HUES48 (cell line): ENCODE measurements around the gene FLNC.

Experiments
- H3K27ac ChIP-seq: one replicate; pipeline ENCODE4 v1.7.0; 2013; ENCODE audit warnings: low read depth, low read length, inconsistent platforms
- H3K27me3 ChIP-seq: 2 replicates; pipeline ENCODE4 v1.6.1; 2013; ENCODE audit warnings: mild to moderate bottlenecking, low read length; ENCODE audit not compliant: control insufficient read depth, insufficient read depth
- H3K36me3 ChIP-seq: 2 replicates; pipeline ENCODE4 v1.6.1; 2013; ENCODE audit warnings: low read length; ENCODE audit not compliant: control insufficient read depth, insufficient read depth
- H3K4me1 ChIP-seq: 2 replicates; pipeline ENCODE4 v1.6.1; 2013; ENCODE audit warnings: mild to moderate bottlenecking, low read length; ENCODE audit not compliant: control insufficient read depth, insufficient read depth
- H3K4me3 ChIP-seq: 2 replicates; pipeline ENCODE4 v1.5.1; 2013; ENCODE audit warnings: mild to moderate bottlenecking, low read depth, low read length
- H3K9ac ChIP-seq: 2 replicates; pipeline ENCODE4 v1.6.1; 2013; ENCODE audit warnings: mild to moderate bottlenecking, low read depth, low read length, moderate library complexity
- H3K9me3 ChIP-seq: 2 replicates; pipeline ENCODE4 v1.6.1; 2013; ENCODE audit warnings: low read length; ENCODE audit not compliant: control insufficient read depth, insufficient read depth

Gene FLNC

DNA sequence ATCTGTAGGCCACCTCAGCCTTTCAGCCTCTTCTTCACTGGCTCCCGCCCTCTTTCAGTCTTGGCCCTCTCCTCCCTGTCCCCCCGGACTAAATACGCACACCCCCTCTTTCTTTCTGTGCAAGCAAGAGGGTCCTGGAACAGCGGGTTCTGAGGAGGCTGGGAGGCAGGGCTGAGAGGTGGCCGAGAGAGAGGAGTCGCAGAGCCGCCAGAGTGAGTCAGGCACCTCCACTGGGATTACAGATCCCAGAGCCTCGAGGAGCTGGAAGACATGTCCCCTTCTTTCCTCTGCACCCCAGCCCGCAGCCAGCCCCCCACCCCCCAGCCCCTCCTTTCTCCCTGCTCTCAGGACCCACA is 38.3 kb upstream of the FLNC start:
- peaks cover 10% of the 10 kb centered on the region for H3K4me1 ChIP-seq
- no peaks in the 10 kb centered on the region for H3K9me3 ChIP-seq
- peaks cover 4% of the 10 kb centered on the region; the same call in 1 of the 2 replicates for H3K27me3 ChIP-seq
- no peak overlapping the region for H3K27ac ChIP-seq
- peak overlapping the region; percentile 92 for H3K4me3 ChIP-seq
- H3K9ac ChIP-seq = no peak overlapping the region
- peaks cover 23% of the 10 kb centered on the region for H3K36me3 ChIP-seq

- no peak overlapping the region for H3K9ac ChIP-seq
- peak overlapping the region; percentile 92; the same call in 1 of the 2 replicates for H3K4me3 ChIP-seq
- peaks cover 4% of the 10 kb centered on the region; the same call in 1 of the 2 replicates for H3K27me3 ChIP-seq
- peaks cover 10% of the 10 kb centered on the region for H3K4me1 ChIP-seq
- H3K27ac ChIP-seq = no peak overlapping the region
- peaks cover 29% of the 10 kb centered on the region for H3K36me3 ChIP-seq
- no peaks in the 10 kb centered on the region for H3K9me3 ChIP-seq
These were observed 37.6 kb upstream of the FLNC start for GRCh38 chr7:128792471-128793180.

GRCh38 chr7:128793181-128793547 is 37.0 kb upstream of the FLNC start:
- H3K27ac ChIP-seq = no peak overlapping the region
- H3K4me1 ChIP-seq = peaks cover 10% of the 10 kb centered on the region
- H3K36me3 ChIP-seq = peaks cover 29% of the 10 kb centered on the region
- no peak overlapping the region for H3K4me3 ChIP-seq
- no peak overlapping the region for H3K9ac ChIP-seq
- H3K27me3 ChIP-seq = peaks cover 4% of the 10 kb centered on the region; the same call in 1 of the 2 replicates
- no peaks in the 10 kb centered on the region for H3K9me3 ChIP-seq

DNA sequence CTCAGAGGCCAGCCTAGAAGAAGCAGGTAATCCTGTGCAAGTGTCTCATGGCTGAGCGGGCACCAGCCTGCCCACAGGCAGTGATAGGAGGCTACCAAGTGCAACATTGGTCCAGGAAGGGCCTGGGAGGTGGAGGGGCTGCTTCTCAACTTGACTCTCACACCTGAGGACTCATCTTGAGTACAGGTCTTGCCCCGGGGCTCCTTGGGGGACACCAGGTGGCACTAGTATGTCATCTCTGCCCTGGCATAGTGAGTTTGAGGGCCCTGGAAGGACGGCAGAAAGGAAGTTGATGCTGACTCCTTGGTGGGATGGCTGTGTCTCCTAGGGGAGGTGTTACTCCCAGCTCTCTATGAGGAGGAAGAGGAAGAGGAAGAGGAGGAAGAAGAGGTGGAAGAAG is 36.2 kb upstream of the FLNC start:
- peaks cover 10% of the 10 kb centered on the region for H3K4me1 ChIP-seq
- no peaks in the 10 kb centered on the region; the same call in 1 of the 2 replicates for H3K27me3 ChIP-seq
- H3K27ac ChIP-seq = no peak overlapping the region
- H3K9me3 ChIP-seq = no peaks in the 10 kb centered on the region
- H3K36me3 ChIP-seq = peaks cover 29% of the 10 kb centered on the region
- no peak overlapping the region for H3K4me3 ChIP-seq
- no peak overlapping the region for H3K9ac ChIP-seq

DNA sequence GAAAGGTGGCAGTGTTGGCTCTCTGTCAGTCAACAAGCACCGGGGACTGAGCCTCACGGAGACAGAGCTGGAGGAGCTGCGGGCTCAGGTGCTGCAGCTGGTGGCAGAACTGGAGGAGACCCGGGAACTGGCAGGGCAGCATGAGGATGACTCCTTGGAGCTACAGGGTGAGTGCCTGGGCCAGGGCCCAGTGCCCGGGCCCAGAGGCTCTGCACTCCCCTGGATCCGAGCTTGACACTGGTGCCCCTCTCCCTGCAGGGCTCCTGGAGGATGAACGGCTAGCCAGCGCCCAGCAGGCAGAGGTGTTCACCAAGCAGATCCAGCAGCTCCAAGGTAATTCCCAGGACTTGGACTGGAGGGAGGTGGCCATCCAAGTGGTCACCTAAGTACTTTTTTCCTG is 35.8 kb upstream of the FLNC start:
- no peak overlapping the region for H3K27ac ChIP-seq
- no peak overlapping the region for H3K9ac ChIP-seq
- H3K27me3 ChIP-seq = no peaks in the 10 kb centered on the region; the same call in 1 of the 2 replicates

DNA sequence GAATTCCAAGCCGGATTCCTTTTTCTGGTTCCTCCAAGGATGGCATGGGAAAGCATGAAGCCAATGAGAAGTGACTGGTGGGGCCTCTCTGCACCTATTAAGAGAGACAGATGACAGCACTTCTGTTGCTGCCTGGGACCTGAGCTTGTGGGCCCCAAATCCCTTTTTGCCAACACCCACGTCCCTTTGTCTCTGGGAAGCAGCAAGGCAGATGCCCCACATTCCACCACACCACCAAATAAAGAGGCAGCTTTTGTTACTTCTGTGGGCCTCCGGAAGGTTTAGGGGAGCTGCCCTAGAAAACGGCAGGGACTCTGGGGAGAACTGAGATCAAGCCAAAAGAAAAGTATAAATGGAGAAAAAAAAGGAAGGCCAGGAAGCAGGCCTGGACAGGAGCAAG is 35.1 kb upstream of the FLNC start:
- Histone ChIP-seq H3K4me1 (peaks cover 10% of the 10 kb centered on the region), H3K27ac (no peak overlapping the region), H3K9ac (no peak overlapping the region), H3K36me3 (peaks cover 32% of the 10 kb centered on the region), H3K4me3 (no peak overlapping the region), H3K9me3 (no peaks in the 10 kb centered on the region), H3K27me3 (no peaks in the 10 kb centered on the region)

More for the DNA sequence above, 35.8 kb upstream of the FLNC start:
- Histone ChIP-seq H3K36me3 (peaks cover 30% of the 10 kb centered on the region), H3K4me1 (peaks cover 10% of the 10 kb centered on the region), H3K4me3 (no peak overlapping the region), H3K9me3 (no peaks in the 10 kb centered on the region)

DNA sequence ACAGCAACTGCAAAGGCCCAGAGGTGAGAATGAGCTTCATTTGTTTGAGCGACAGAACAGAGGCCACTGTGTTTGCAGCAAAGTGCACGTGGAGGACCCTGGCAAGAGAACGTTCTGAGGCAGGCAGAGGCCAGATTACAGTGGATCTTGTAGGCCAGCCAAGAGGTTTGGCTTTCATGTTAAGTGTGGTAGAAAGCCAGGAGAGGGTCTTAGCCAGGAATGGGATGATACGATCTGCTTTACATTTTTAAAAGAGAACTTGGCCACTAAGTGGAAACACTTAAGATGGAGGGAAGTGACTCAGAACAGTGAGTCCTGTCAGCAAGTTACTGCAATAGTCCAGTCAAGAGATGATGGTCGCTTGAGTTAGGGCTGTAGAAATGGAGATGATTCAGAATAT is 33.9 kb upstream of the FLNC start:
- Histone ChIP-seq H3K4me1 (peaks cover 10% of the 10 kb centered on the region), H3K27me3 (no peaks in the 10 kb centered on the region)

GRCh38 chr7:128799451-128799850 is 30.8 kb upstream of the FLNC start:
- H3K4me1 ChIP-seq = no peaks in the 10 kb centered on the region
- no peak overlapping the region for H3K27ac ChIP-seq
- no peaks in the 10 kb centered on the region for H3K9me3 ChIP-seq
- no peak overlapping the region for H3K4me3 ChIP-seq
- H3K9ac ChIP-seq = no peak overlapping the region
- no peaks in the 10 kb centered on the region for H3K27me3 ChIP-seq
- peaks cover 59% of the 10 kb centered on the region for H3K36me3 ChIP-seq

More for the DNA sequence above, 33.9 kb upstream of the FLNC start:
- Histone ChIP-seq H3K9ac (no peak overlapping the region), H3K9me3 (no peaks in the 10 kb centered on the region), H3K4me3 (no peak overlapping the region), H3K27ac (no peak overlapping the region), H3K36me3 (peaks cover 38% of the 10 kb centered on the region)

GRCh38 chr7:128800567-128800966 is 29.6 kb upstream of the FLNC start:
- no peak overlapping the region for H3K4me3 ChIP-seq
- peaks cover 59% of the 10 kb centered on the region for H3K36me3 ChIP-seq
- H3K27me3 ChIP-seq = no peaks in the 10 kb centered on the region
- no peaks in the 10 kb centered on the region for H3K4me1 ChIP-seq
- H3K9me3 ChIP-seq = no peaks in the 10 kb centered on the region
- no peak overlapping the region for H3K27ac ChIP-seq
- H3K9ac ChIP-seq = no peak overlapping the region

DNA sequence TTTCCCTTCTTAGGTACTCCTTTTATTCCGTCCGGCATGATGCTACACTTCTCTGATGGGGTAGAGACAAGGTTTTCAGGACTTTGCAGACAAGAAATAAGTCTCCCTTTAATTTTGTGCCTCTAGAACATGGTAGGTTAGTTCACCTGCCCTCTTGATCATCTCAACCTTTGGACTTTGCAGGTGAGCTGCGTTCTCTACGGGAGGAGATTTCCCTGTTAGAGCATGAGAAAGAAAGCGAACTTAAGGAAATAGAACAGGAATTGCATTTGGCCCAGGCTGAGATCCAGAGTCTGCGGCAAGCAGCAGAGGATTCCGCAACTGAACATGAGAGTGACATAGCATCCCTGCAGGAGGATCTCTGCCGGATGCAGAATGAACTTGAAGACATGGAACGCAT is 29.2 kb upstream of the FLNC start:
- no peak overlapping the region for H3K4me3 ChIP-seq
- H3K4me1 ChIP-seq = no peaks in the 10 kb centered on the region
- no peaks in the 10 kb centered on the region for H3K9me3 ChIP-seq
- no peak overlapping the region for H3K27ac ChIP-seq
- H3K36me3 ChIP-seq = peaks cover 61% of the 10 kb centered on the region
- no peak overlapping the region for H3K9ac ChIP-seq
- no peaks in the 10 kb centered on the region for H3K27me3 ChIP-seq

DNA sequence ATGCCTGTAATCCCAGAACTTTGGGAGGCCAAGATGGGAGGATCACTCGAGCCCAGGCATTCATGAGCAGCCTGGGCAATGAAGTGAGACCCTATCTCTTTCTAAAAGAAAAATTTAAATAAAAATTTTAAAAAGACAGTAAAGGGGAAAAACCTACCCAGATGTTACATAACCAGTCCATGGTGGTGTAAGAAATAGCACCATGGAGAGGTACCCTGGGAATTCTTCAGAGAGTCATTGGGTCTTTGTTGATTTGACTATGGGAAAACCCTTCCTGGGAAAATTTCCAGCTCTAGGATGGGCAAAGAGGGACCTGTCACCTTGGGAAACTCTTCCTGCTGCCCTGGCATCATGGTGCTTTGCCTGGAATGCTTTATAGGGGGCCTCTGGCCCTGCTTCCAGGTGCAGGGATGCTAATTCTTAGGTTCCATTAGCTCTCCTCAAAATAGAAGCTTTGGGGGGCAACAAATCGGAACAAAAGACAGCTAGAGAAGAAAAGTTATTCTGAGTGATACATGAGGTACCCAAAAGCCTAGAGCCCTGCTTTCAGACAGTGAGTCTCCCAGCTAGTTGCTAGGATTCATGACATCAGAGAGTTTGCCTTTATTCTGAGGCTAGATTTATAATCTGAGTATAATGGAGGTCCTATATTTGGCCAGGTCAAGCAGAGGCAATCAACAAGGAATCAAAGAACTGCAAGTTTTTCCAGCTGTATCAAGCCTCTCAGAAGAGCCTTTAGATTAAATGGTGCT is 28.4 kb upstream of the FLNC start:
- H3K36me3 ChIP-seq = peaks cover 65% of the 10 kb centered on the region
- no peaks in the 10 kb centered on the region for H3K9me3 ChIP-seq
- H3K9ac ChIP-seq = no peak overlapping the region
- H3K27me3 ChIP-seq = no peaks in the 10 kb centered on the region
- H3K4me3 ChIP-seq = no peak overlapping the region
- H3K27ac ChIP-seq = no peak overlapping the region
- no peaks in the 10 kb centered on the region for H3K4me1 ChIP-seq
